HG03097 (cell line): ENCODE results near the gene NT5DC3.
"Not testable (repeated sequence)": the region's sequence is repeated elsewhere in the genome, so short reads cannot be mapped to it uniquely, and the experiment has no call there.

Source experiments
- ATAC-seq: cut with Tn5 transposase; IDR thresholded peaks from one replicate; pipeline ENCODE4 v1.9.1; 2021; ENCODE audit not compliant: unreplicated experiment, low FRiP score

NT5DC3 gene

GRCh38 chr12:103811791-103812190, 29.2 kb downstream of the NT5DC3 start:
- ATAC-seq: no peak

- no peak for ATAC-seq
These were observed 30.9 kb downstream of the NT5DC3 start for GRCh38 chr12:103810111-103810510.

- not testable (repeated sequence) for ATAC-seq
These were observed 31.4 kb downstream of the NT5DC3 start for GRCh38 chr12:103809639-103810038.

- no peak for ATAC-seq
These were observed 31.9 kb downstream of the NT5DC3 start for GRCh38 chr12:103809154-103809553.

DNA sequence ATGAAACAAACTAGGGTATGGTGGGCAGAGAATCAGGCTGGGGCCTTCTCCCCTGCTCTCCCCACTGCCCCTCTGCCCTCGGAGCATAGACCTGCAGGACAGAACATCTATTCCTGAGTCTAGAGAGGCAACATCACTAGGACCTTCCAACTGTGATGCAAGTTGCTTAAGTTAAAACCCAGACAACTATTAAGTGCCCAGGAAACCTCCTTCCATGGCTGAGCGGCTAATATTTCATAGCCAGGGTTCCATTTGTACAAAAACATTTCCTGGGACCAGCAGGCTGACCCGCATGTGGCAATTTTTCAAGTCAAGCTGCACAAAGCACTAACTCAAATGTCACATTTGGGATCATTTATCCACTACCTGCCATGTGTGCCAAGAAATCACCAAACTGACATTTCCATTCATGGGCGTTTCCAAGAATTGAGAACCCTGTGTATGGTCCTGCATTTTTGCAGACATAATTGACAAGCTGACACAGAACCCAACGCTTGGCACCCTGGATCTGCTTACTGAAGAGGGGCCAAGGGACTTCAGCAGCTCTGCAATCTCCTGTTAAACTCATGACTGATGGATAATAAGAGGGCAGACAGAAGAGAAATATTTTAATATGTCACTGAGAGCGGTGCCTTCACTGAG, 32.7 kb downstream of the NT5DC3 start:
- no peak for ATAC-seq

DNA sequence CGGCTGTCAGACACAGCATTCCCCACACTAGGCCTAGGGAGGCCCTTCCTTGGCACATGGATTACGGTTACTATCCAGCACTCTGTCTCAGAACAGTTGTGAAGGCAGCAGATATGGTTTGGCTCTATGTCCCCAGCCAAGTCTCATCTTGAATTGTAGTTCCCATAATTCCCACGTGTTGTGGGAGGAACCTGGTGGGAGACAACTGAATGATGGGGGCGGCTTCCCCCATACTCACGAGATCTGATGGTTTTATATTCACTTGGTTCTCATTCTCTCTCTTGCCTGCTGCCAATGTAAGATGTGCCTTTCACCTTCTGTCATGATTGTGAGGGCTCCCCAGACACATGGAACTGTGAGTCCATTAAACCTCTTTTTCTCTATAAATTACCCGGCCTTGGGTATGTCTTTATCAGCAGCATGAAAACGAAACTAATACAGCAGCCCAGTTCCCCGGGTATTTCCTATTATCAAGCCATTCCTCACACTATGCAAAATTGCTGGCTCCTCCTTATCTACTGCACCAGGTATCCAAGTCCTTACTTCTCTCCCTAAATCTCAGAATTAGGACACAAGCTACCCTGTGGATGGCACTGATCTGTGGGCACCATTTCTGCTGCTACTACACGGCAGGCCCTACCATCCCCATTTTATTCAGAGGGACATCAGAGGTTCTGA, 33.3 kb downstream of the NT5DC3 start:
- no peak for ATAC-seq

- ATAC-seq: no peak
These were observed 34.2 kb downstream of the NT5DC3 start for GRCh38 chr12:103806803-103807202.

DNA sequence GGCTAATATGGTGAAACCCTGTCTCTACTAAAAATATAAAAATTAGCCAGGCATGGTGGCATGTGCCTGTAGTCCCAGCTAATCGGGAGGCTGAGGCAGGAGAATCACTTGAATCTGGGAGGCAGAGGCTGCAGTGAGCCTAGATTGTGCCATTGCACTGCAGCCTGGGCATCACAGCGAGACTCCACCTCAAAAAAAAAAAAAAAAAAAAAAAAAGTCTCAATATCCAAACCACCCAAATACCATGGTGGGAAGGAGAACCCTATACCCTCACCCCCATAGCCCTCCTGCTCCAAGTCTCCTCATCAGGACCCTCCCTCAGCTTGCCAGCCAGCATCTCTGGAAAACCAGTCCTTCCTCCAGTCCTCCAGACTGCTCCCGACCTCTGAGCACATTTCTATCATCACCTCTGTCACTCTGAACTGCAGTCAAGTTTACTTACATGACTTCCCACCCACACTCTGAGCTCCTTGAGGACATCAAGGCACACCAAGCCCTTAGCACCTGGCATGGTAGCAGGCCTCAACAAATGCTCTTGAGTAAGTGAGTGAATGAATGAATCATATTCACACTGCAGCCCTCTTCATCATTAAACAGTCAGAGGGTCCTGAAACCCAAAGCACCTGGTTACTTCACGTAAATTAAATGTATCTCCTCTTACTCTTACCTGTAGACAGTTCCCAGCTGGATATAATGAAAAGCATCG, 35.2 kb downstream of the NT5DC3 start:
- ATAC-seq: no peak

GRCh38 chr12:103803847-103804246, 37.2 kb downstream of the NT5DC3 start:
- no peak for ATAC-seq

DNA sequence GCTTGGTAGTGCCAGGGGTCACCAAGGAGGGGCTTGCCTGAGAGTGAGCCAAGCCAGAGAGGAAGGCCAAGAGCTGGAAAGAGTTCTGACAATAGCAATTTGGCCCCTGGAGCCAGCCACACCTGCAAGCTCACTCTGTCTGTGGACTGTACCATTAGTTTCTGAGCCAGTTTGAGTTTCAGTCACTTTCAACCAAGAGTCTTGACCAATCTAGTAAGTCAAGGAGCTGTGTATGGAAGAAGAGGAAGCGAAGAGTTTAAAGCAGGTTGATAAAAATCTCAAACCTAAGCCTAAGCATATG, 38.5 kb downstream of the NT5DC3 start:
- no peak for ATAC-seq

GRCh38 chr12:103801709-103802585, 39.1 kb downstream of the NT5DC3 start:
- no peak for ATAC-seq

GRCh38 chr12:103799857-103800771, 40.9 kb downstream of the NT5DC3 start:
- no peak for ATAC-seq

DNA sequence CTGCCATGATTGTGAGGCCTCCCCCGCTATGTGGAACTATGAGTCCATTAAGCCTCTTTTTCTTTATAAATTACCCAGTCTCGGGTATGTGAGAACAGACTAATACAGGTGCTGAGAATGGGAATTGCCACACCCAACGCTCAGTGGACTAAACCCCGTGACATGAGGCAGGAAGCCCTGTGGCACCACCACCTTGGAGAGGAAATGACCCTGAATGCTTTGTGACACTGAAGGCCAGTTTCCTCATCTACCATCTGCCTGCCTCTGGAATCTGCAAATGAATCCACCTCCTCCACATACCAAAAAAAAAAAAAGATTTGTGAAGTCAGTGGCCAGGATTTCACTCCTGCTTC, 41.6 kb downstream of the NT5DC3 start:
- ATAC-seq: no peak

DNA sequence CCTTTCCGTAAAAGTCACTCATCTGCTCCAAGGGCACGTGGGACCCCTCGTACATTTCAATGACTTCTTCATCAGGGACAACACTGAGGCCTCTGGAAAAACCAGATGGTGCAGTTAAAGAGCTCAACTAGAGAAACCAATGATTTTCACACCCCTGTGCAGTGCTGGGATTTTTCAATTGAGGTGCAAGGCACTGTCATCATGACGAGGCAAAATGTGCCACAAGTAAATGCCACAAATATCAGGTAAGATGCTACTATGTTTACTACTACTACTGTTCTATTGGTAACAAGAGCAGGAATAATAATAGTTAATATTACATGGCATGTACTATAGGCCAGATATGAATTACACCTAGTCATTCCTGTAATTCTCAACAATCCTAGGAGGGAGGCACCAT, 42.4 kb downstream of the NT5DC3 start:
- ATAC-seq: no peak

- ATAC-seq: no peak
These were observed 46.5 kb downstream of the NT5DC3 start for GRCh38 chr12:103794309-103795213.

DNA sequence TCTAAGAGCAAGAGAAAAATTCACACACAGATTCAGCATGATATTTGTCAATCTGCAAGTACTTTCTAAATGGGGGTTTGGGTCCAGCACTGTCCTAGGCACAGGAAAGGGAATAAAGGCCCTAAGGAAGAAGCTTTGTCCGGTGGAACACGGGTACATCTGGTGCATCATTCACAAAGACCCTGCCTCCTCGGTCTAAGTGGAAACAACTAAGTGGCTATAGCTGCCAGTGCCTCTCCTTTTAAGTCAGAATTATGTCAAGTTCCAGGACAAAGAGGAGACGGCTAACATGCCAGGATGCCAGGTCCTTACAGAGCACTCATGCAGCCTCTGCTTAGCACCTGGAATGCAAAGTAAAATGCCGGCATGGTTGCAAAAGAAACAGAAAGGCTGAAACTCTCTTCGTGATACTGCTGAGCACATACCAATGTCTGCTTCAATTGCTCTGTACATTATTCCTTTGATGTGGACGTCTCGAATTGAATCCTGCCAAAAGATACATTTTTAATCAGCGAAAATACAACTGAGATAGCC, 47.5 kb downstream of the NT5DC3 start:
- no peak for ATAC-seq

DNA sequence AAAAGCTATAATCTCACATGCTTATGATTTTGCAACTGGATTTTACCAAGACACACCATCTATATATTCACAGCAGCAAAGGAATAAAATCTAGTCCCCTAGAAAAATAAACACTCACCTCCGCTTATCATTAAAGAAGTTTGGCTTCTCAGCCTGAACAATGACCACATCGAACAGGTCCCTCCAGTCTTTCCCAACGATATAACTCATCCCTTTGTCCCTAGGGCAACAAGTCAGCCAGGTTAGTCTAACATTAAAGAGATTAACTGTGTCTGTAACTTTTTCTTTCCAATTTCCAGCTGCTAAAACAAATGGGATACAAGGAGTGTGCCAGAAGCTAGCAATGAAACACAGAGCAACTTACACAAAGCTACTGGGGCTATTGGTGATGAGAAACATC, 48.0 kb downstream of the NT5DC3 start:
- ATAC-seq: no peak

DNA sequence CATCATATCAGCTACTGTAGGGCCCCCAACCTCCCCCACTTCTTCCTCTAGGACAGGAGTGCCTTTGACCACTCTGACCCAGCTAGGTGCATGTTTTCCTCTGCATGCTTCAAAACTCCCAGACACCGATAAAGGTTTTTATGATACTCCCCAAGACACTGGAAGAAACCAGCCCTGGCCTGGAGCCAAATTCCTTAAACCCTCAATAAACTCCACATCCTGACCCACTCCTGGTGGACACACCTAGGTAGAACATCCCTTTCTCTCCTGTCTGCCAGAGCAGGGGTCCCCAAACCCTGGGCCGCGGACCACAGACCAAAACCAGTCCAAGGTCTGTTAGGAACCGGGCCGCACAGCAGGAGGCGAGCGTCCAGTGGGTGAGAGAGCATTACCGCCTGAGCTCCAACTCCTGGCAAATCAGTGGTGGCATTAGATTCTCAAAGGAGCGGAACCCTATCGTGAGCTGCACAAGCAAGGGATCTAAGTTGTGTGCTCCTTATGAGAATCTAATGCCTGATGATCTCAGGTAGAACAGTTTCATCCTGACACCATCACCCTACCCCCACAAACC, 49.6 kb downstream of the NT5DC3 start:
- no peak for ATAC-seq

GRCh38 chr12:103786201-103786600, 54.8 kb downstream of the NT5DC3 start:
- ATAC-seq: no peak
